NOMO-1 treated with dmso at 0.1 percent for 144 hours (cell line): ENCODE results near the gene ITPRID2.
"Not testable (repeated sequence)": the region's sequence is repeated elsewhere in the genome, so short reads cannot be mapped to it uniquely, and the experiment has no call there.

Experiments used
- DNase-seq: peaks from one replicate; lab custom pipeline; 2025; ENCODE audit not compliant: unreplicated experiment; lab: John Stamatoyannopoulos, UW

The ITPRID2 gene

DNA sequence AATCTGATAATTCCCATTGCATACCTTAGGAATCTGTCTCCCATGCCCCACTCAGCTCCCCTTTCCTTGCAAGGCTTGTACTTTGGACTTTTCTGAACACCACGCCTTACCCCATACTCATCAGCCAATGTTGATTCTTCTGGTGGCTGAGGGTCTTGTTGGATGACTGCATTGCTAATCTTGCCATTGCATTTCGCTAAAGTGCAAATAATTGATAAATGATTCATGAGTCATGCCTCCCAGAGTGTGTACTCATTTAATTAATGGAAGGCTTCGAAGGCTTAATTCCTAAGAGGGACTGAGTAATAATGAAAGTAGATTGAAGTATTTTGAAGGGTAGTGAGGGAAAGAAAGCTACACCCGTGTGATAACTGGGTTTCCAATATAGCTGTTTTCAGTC lies 66.1 kb downstream of the ITPRID2 start:
- no peak for DNase-seq

DNA sequence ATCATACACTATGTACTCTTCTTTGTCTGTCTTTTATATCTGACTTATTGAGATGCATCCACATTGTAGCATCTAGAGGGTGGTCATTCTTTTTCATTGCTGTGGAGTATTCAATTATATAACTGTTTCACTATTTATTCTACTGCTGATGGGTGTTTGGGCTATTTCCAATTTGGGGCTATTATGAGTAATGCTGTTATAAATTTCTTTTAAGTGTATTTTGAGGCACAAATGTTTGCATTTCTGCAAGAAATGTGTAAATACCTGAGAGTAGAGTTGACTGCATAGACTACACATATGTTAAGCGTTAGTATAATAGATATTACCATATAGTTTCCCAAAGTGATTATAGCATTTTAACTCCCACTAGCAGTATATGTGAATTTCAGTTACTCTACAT lies 67.2 kb downstream of the ITPRID2 start:
- DNase-seq, result no peak

DNA sequence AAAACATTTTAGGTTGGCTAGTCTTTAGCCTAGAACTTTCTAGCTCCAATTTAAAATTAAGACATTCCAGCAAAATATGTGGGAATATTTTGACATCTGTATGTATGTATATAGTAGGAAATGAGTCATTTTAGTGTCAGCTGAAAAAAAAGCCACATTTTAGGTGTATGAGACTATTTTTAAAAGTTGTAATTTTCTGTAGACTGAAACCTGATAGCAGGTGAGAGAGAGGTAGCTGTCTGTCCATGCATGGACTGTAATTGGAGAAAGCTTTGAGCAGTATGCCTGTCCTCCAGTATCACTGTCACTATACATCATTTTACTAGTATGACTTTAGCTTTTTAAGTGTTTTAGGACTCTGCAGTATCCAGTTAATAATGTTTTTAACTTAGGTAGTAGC lies 68.0 kb downstream of the ITPRID2 start:
- no peak for DNase-seq

DNA sequence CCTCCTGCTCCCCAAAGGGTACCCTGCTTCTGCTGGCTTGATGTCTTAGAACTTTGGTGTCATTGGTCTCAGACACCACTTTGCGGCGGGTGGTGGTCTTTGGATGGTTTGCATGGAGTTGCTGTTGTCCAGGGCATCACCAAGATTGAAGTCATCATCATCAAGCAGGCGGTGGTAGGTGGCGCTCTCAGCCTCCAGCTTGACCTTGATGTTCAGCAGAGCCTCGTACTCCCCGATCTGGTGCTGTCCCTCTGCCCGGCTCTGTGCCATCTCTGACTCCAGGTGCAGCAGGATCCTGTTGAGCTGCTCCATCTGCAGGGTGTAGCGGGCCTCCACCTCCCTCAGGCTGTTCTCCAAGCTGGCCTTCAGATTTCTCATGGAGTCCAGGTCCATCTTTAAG lies 69.6 kb downstream of the ITPRID2 start:
- DNase-seq, result not testable (repeated sequence)

- no peak for DNase-seq
Measured at GRCh38 chr2:181962142-181962541, 70.6 kb downstream of the ITPRID2 start.

GRCh38 chr2:181970160-181970794 lies 78.7 kb downstream of the ITPRID2 start:
- no peak for DNase-seq

DNA sequence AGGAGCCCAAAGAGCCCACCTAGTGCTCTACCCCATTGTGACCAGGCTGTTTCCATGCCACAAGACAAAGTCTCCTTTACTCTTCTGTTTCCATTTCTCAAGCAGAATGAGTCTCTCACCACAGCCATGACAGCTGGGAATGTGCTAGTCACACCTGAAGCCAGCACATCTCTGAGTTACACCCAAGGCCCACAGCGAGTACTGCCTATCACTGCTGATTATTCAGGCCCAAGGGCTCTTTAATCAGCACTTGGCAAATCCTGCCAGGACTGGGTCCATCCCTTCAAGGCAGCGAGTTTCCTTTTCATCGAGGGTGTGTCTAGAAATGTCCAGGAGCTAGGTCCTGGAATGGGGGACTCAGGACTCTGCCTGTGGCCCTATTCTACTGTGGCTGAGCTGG lies 79.5 kb downstream of the ITPRID2 start:
- no peak for DNase-seq

- no peak for DNase-seq
Measured at GRCh38 chr2:181972431-181973170, 81.1 kb downstream of the ITPRID2 start.

DNA sequence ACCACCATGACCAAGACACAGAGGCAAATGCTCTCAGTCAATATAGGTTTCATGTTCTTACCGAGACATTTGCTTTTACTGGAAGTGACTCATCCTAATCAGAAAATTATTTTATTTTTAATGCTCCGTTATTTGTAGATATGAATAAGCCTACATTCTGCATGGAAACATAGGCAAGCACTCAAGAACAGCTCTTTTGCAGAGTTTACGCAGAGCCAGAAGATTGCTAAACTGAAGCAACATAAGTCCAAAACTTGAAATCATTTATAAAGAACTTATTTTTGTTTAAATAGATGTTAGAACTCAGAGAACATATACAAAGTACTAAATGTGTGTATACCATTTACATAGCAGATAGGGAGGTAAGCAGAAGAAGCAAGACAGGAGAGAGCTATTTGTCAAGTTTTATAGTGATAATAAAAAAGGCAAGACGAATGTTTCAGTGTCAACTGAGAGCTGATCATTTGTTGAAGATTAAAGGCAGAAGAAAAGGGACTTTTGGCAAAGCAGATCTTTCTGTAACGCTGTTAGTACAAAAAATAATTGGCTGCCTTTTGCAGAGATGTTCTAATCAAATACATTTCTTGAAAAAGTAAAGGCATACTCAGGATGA lies 81.7 kb downstream of the ITPRID2 start:
- DNase-seq, result no peak

DNA sequence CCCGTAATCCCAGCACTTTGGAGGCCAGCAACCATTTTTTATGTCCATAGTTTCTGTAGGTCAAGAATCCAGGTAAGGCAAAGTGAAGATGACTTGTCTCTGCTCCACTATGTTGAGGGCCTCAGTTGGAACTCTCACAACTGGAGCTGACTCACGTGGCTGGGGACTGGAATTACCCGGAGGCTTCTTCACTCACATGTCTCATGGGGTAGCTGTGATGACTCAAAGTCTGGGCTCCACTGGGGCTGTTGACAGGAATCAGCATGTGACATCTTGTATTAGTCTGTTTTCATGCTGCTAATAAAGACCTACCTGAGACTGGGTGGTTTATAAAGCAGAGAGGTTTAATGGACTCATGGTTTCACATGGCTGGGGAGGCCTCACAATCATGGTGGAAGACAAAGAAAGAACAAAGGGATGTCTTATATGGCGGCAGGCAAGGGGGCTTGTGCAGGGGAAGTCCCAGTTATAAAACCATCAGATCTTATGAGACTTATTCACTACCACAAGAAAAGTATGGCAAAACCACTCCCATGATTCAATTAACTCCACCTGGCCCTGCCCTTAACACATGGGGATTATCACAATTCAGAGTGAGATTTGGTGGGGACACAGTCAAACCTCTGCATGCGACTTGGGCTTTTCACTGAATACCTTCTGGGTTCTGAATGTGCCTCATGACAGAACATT lies 86.3 kb downstream of the ITPRID2 start:
- no peak for DNase-seq

GRCh38 chr2:181978351-181979150 lies 87.0 kb downstream of the ITPRID2 start:
- DNase-seq, result no peak
